NB4 (cell line): Measurements from ENCODE around the gene GRPEL1.

ENCODE experiments used
- DNase-seq: peaks from one replicate; pipeline ENCODE4 v3.0.0; 2010; ENCODE audit warnings: low read depth
- H3K4me3 ChIP-seq: one replicate; pipeline ENCODE4 v1.5.1; 2011; ENCODE audit warnings: mild to moderate bottlenecking, low read depth, low read length, moderate library complexity
- CTCF ChIP-seq: IDR thresholded peaks from one replicate; pipeline ENCODE4 v1.5.1; 2012; ENCODE audit warnings: low read depth, low read length
- MAX ChIP-seq: IDR thresholded peaks from 2 replicates; pipeline ENCODE4 v1.6.1; 2011; ENCODE audit warnings: low read depth, low read length
- MYC ChIP-seq: IDR thresholded peaks from 2 replicates; pipeline ENCODE4 v1.6.1; 2011; ENCODE audit warnings: low read depth, low read length
- POLR2A ChIP-seq: IDR thresholded peaks from 2 replicates; pipeline ENCODE4 v1.6.1; 2011; ENCODE audit warnings: mild to moderate bottlenecking; ENCODE audit not compliant: insufficient read length; ENCODE audit errors: extremely low read depth

Gene GRPEL1

GRCh38 chr4:7043284-7044136 is 24.4 kb downstream of the GRPEL1 start, which contains the start of gene TADA2B:
Gene TADA2B (plus strand): TSS chr4:7043372. CDS start chr4:7043580, 208 bp downstream.
- H3K4me3 ChIP-seq: peak within 1 kb of the TSS; percentile 81
- no peak for TF ChIP-seq CTCF
- TF ChIP-seq MYC: peak; percentile 11; the same call in 1 of the 2 replicates
- 0 out of 2 replicates have a peak, but pooled peaks have one; percentile 7 for TF ChIP-seq MAX
- no peak for TF ChIP-seq POLR2A
- DNase-seq: peak; percentile 76

GRCh38 chr4:7042503-7043283 is 25.2 kb downstream of the GRPEL1 start:
- peak overlapping the region; percentile 67 for H3K4me3 ChIP-seq
- peak; percentile 100 for DNase-seq
- 0 out of 2 replicates have a peak, but pooled peaks have one; percentile 17 for TF ChIP-seq MAX
- TF ChIP-seq CTCF: no peak

- DNase-seq: no peak
- H3K4me3 ChIP-seq: peak overlapping the region; percentile 67
- TF ChIP-seq MYC: no peak
- TF ChIP-seq MAX: no peak
- TF ChIP-seq POLR2A: no peak
- no peak for TF ChIP-seq CTCF
Measured at GRCh38 chr4:7041801-7042502, 25.9 kb downstream of the GRPEL1 start.

- no peak overlapping the region for H3K4me3 ChIP-seq
Measured at GRCh38 chr4:7041246-7041645, 26.6 kb downstream of the GRPEL1 start.

More at GRCh38 chr4:7041246-7041645, 26.6 kb downstream of the GRPEL1 start:
- TF ChIP-seq MAX (no peak), CTCF (no peak), POLR2A (no peak), MYC (no peak)
- no peak for DNase-seq
